Mesodermal cell (in vitro differentiated cells): Measurements from ENCODE around the gene MED31. TPM values are rescaled to one million over a fixed set of nuclear protein-coding genes. Genes with fewer than 3 reads are reported as not detected.
"Not testable (repeated sequence)": the region's sequence is repeated elsewhere in the genome, so short reads cannot be mapped to it uniquely, and the experiment has no call there.

Source experiments
- H3K27ac ChIP-seq: 2 replicates; pipeline ENCODE4 v1.7.0; 2013; ENCODE audit warnings: mild to moderate bottlenecking, low read depth, low read length, moderate library complexity; ENCODE audit not compliant: severe bottlenecking
- H3K36me3 ChIP-seq: 2 replicates; pipeline ENCODE4 v1.7.1; 2013; ENCODE audit warnings: mild to moderate bottlenecking, low read length, moderate library complexity; ENCODE audit not compliant: control insufficient read depth, insufficient read depth
- H3K4me1 ChIP-seq: one replicate; pipeline ENCODE4 v1.7.1; 2013; ENCODE audit warnings: mild to moderate bottlenecking, low read length; ENCODE audit not compliant: insufficient read depth, control insufficient read depth, poor library complexity, severe bottlenecking
- H3K4me3 ChIP-seq: 2 replicates; pipeline ENCODE4 v1.7.0; 2013; ENCODE audit warnings: low read length, control low read depth, mild to moderate bottlenecking; ENCODE audit not compliant: insufficient read depth, poor library complexity, severe bottlenecking; ENCODE audit errors: extremely low read depth
- H3K9me3 ChIP-seq: 2 replicates; pipeline ENCODE4 v1.7.1; 2013; ENCODE audit warnings: mild to moderate bottlenecking, low read length, moderate library complexity; ENCODE audit not compliant: control insufficient read depth
- WGBS, 2 experiments: methylation state at CpG; one replicate each; pipeline ENCODE4 v1.1.5; 2013; ENCODE audit warnings: missing lambda C conversion rate in 2 of 2; ENCODE audit not compliant: insufficient coverage in 2 of 2; 5-methylcytosine and 5-hydroxymethylcytosine counted together
- polyA plus RNA-seq, 2 experiments: library from polyadenylated mRNA; stranded (reverse); fragments of 50-300 nt; gene quantifications; one replicate each; pipeline ENCODE4 v1.2.3, GENCODE V29; 2013

Gene MED31
- polyA plus RNA-seq (2013, experiment 1 of 2) = 33.6 TPM
- 33.9 TPM for polyA plus RNA-seq (2013, experiment 2 of 2)

DNA sequence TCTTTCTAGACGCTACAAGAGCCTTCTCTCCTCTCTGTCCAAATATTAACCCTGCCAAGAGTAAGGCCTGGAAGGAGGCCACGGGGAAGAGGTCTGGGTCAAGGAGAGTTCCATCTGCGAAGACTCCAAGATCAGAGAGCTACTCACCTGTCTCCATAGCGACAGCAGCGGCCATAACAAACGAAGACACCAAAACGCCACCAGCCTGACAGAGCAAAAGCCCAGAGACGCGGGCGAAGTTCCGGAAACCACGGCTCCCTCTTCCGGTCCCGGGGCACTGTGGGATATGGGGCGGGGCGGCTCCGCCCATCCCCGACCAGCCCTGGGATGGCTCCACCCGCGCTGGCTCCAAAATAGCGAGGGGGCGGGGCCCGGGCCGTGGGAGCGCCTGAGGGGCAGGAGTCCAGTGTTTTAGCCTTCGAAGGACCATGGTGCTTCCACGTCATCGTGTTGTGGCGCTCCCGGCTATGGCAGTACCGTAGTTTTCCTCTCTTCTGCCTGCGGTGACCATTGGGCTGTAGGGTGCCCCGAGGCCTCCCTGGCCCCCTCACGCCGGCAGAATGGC lies at the start of gene MED31, which contains the start of gene C17orf100:
Gene MED31, minus strand, starts transcription at position 252 of the 565 bp plus-strand sequence. Its CDS starts 77 bp downstream, at position 175.
Gene C17orf100, plus strand, starts transcription at position 409 of the 565 bp plus-strand sequence. Its CDS starts 152 bp downstream, at position 561.
- peak within 1 kb of the TSS; percentile 72 for H3K4me3 ChIP-seq
- peaks cover 16% of the 10 kb centered on the region for H3K4me1 ChIP-seq
- no peaks in the 10 kb centered on the region for H3K9me3 ChIP-seq
- peaks cover 27% of the 10 kb centered on the region for H3K36me3 ChIP-seq
- peak within 1 kb of the TSS; percentile 98 for H3K27ac ChIP-seq
- 5 to 6% methylated on average over 29 of the region's 35 CpGs for WGBS, 2 experiments

DNA sequence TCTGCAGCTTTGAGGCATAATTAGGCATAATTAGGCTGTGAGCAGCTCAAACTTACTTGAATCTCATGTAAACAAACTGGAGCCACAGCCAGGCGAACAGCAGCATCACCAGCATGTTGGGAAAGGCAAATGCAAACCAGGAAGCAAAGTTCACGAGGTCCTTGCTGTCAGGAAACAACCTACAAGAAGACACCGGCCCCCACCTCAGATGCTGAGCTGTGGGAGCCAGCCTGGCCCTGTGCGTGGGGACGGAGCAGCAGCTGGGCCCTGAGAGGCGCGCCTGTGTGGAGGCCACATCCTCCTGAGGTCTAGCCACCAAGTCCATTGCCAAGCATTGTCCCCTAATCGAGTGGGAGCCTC lies 49.5 kb upstream of the MED31 start:
- H3K27ac ChIP-seq = no peak overlapping the region
- WGBS, 2 experiments = 92 to 95% methylated on average over 4 to 5 of the region's 8 CpGs

GRCh38 chr17:6699997-6700947 lies 48.9 kb upstream of the MED31 start:
- H3K27ac ChIP-seq = no peak overlapping the region
- H3K36me3 ChIP-seq = no peaks in the 10 kb centered on the region
- 81 to 86% methylated on average over 15 to 16 of the region's 16 CpGs for WGBS, 2 experiments
- H3K4me1 ChIP-seq = peaks cover 6% of the 10 kb centered on the region
- H3K9me3 ChIP-seq = no peaks in the 10 kb centered on the region
- H3K4me3 ChIP-seq = no peak overlapping the region

More for the DNA sequence above, 49.5 kb upstream of the MED31 start:
- H3K9me3 ChIP-seq = no peaks in the 10 kb centered on the region
- no peak overlapping the region for H3K4me3 ChIP-seq
- H3K36me3 ChIP-seq = no peaks in the 10 kb centered on the region
- H3K4me1 ChIP-seq = peaks cover 6% of the 10 kb centered on the region

DNA sequence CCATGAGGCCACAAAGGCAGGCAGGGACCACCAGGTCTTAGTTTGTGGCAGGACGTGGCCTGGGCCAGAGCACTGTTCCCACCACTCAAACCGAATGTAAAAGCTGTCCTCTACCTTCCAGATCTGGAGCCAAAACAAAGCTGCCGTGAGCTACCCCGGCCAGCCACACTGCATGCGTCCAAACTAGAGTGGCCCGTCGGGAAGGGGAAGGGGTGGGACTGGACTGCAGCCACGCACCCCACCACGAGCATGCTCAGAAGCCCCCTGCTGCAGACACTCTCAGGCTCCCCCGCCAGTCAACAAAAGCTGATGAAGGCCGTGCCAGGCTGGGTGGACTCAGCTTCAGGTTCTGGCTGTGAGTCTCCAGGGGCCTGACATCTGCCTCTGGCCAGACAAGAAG lies 46.6 kb upstream of the MED31 start:
- 89% methylated on average over 9 to 11 of the region's 11 CpGs for WGBS, 2 experiments
- Histone ChIP-seq H3K4me1 (peaks cover 6% of the 10 kb centered on the region), H3K9me3 (no peaks in the 10 kb centered on the region)

DNA sequence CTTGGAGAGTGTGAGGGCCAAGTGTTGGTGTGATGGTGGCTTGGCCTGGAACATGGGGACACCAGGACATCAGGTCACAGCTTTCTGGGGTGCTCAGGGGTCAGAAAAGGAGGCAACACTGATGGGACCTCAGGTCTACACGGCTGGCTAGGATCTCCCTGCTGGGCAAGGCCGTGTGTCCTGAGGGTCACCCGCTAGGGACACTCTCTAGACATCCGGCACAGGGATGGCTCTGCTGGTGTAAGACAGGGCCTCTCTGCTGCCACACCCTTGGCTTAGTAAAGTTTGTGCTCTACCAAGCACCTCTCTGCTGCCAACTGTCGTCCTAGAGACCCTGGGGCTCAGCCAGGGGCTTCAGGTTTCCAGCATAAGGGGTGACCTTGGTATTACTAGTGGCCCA lies 45.5 kb upstream of the MED31 start:
- H3K36me3 ChIP-seq = no peaks in the 10 kb centered on the region
- no peaks in the 10 kb centered on the region for H3K9me3 ChIP-seq
- no peak overlapping the region for H3K27ac ChIP-seq
- 77 to 88% methylated on average over 5 of the region's 5 CpGs for WGBS, 2 experiments
- H3K4me1 ChIP-seq = peaks cover 6% of the 10 kb centered on the region
- no peak overlapping the region for H3K4me3 ChIP-seq

More for the DNA sequence above, 46.6 kb upstream of the MED31 start:
- no peaks in the 10 kb centered on the region for H3K36me3 ChIP-seq
- no peak overlapping the region for H3K4me3 ChIP-seq
- H3K27ac ChIP-seq = no peak overlapping the region

GRCh38 chr17:6695565-6695964 lies 44.2 kb upstream of the MED31 start:
- no peak overlapping the region for H3K27ac ChIP-seq
- peaks cover 4% of the 10 kb centered on the region for H3K4me1 ChIP-seq
- no peaks in the 10 kb centered on the region for H3K36me3 ChIP-seq
- H3K9me3 ChIP-seq = no peaks in the 10 kb centered on the region
- WGBS, 2 experiments = 83 to 90% methylated on average over 12 to 13 of the region's 13 CpGs
- no peak overlapping the region for H3K4me3 ChIP-seq

DNA sequence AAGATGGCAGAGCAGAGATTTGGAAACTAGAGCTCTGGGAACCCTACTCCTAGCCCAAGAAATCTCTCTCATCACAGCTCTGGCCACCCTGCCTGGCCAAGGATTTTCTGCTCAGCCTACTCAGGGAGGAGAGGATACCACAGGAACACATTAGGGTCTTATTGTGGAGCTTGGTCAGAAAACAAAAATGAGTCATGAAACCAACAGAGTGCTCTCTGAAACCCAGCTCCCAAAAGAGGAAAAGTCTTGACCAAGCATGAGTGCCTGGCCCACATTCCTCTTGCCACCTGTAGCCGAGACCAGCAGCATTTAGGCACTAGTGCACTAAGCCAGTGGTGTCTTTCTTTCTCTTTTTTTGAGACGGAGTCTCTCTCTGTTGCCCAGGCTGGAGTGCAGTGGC lies 43.6 kb upstream of the MED31 start:
- no peaks in the 10 kb centered on the region for H3K9me3 ChIP-seq
- H3K27ac ChIP-seq = no peak overlapping the region
- 76 to 96% methylated on average over 2 of the region's 2 CpGs for WGBS, 2 experiments
- no peaks in the 10 kb centered on the region for H3K36me3 ChIP-seq
- H3K4me1 ChIP-seq = no peaks in the 10 kb centered on the region
- no peak overlapping the region for H3K4me3 ChIP-seq

DNA sequence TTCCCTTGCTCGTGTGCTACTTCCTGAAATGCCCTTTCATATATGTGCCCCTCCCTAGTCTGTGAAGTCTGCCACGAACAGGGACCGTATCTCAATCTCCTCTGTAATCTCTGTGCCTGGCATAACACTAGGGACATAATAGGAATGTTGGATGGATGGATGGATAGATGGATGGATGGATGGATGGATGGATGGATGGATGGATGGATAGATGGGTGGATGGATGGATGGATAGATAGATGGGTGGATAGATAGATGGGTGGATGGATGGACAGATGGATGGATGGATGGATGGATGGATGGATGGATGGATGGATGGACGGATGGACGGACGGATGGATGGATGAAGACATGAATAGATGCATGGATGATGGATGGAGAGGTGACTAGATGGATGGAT lies 40.6 kb upstream of the MED31 start:
- H3K4me3 ChIP-seq, H3K27ac ChIP-seq, H3K36me3 ChIP-seq, H3K4me1 ChIP-seq, H3K9me3 ChIP-seq: not testable (repeated sequence)
- WGBS, 2 experiments = 73 to 91% methylated on average over 5 to 6 of the region's 6 CpGs

GRCh38 chr17:6691546-6691945 lies 40.1 kb upstream of the MED31 start:
- Histone ChIP-seq H3K36me3 (no peaks in the 10 kb centered on the region), H3K9me3 (no peaks in the 10 kb centered on the region), H3K27ac (no peak overlapping the region), H3K4me3 (no peak overlapping the region), H3K4me1 (no peaks in the 10 kb centered on the region)
- WGBS, 2 experiments = 88 to 93% methylated on average over 3 of the region's 3 CpGs

GRCh38 chr17:6690641-6691040 lies 39.2 kb upstream of the MED31 start:
- no peaks in the 10 kb centered on the region for H3K9me3 ChIP-seq
- no peaks in the 10 kb centered on the region for H3K36me3 ChIP-seq
- H3K4me1 ChIP-seq = no peaks in the 10 kb centered on the region
- H3K4me3 ChIP-seq = no peak overlapping the region
- H3K27ac ChIP-seq = no peak overlapping the region
- 77 to 86% methylated on average over 10 to 11 of the region's 11 CpGs for WGBS, 2 experiments
